ENCODE results near the gene GRIN2D. TPM values are rescaled to one million over a fixed set of nuclear protein-coding genes. Genes with fewer than 3 reads are reported as not detected.

Gene GRIN2D
- 3.3 and 3.6 TPM in 2 replicates for polyA plus RNA-seq (2013)

DNA sequence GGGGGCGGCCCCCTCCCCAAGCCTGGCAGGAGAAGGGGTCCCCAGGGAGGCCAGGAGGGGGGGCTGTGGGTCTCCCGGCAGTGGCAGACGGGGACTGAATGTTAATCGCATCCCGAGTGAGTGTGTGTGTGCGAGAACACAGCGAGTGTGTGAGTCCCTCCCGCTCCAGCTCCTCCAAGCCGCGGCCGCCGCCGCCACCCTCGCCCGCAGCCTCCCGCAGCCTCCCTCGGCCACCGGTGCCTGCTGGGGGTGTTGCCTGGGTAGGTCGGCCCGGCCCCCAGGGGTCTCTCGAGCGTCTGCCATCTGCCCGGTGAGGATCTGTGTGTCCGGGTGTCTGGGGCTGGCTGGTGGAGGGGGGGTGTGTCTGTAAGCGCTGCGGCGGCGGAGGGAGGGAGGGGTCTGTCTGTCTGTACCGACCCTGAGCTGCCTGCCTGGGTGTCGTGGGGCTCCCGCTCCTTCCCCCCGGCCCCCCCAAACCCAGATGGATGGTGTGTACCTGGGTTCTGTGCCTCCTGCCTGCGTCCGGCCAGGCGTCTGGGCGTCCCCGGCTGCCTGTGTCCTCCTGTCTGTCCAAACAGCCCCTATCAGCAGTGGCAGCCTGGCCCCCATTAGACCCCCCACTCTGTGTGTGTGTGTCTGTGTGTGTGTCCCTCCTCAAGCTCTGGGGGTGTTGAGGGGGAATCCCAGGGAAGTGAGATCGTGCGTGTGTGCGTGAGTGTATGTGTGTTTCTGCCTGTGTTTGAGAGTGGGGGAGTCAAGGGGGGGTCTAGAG is at the start of gene GRIN2D:
GRIN2D (plus strand) TSS at position 110 of the 772 bp plus-strand sequence. CDS start 4,725 bp downstream, outside the sequence.
- Histone ChIP-seq H2BK5ac (ENCODE audit: low read depth, low read length, poor library complexity) (no peak within 1 kb of the TSS), H2BK12ac (ENCODE audit: low read length) (peak within 1 kb of the TSS; percentile 51), H3K4me3 (ENCODE audit: low read depth, low read length) (peak within 1 kb of the TSS; percentile 51), H3K79me1 (ENCODE audit: low read length) (peaks cover 31% of the 10 kb centered on the region), H3K79me2 (ENCODE audit: control insufficient read depth, insufficient read depth, low read length, poor library complexity) (peaks cover 20% of the 10 kb centered on the region), H3K4me2 (ENCODE audit: low read length) (peak within 1 kb of the TSS; percentile 84), H3K9ac (ENCODE audit: low read length) (no peak within 1 kb of the TSS), H2AK5ac (ENCODE audit: low read length) (peak within 1 kb of the TSS; percentile 58), H2BK120ac (ENCODE audit: insufficient read depth, low read length, poor library complexity) (peak within 1 kb of the TSS; percentile 75), H3K9me3 (ENCODE audit: insufficient read depth, low read depth, low read length) (peaks cover 2% of the 10 kb centered on the region), H3K36me3 (ENCODE audit: control insufficient read depth in 1 of 2, insufficient read depth in 2 of 2, low read length in 2 of 2) (peaks cover 6 to 8% of the 10 kb centered on the region in 2 experiments), H3K27me3 (ENCODE audit: insufficient read depth, low read length) (peaks cover 18% of the 10 kb centered on the region), H3K18ac (ENCODE audit: low read length) (peak within 1 kb of the TSS; percentile 63), H3K4me1 (ENCODE audit: control insufficient read depth in 1 of 2, insufficient read depth in 2 of 2, low read length in 2 of 2) (peaks cover 18 to 32% of the 10 kb centered on the region in 2 experiments), H2AFZ (ENCODE audit: insufficient read depth, low read length, poor library complexity) (peak within 1 kb of the TSS; percentile 42), H3K4ac (ENCODE audit: low read depth, low read length) (peak within 1 kb of the TSS; percentile 21), H4K8ac (ENCODE audit: low read depth, low read length) (peak within 1 kb of the TSS; percentile 44), H3K14ac (ENCODE audit: low read length) (peak within 1 kb of the TSS; percentile 83), H4K91ac (ENCODE audit: low read depth, low read length) (peak within 1 kb of the TSS; percentile 45), H3K23ac (ENCODE audit: low read length) (no peak within 1 kb of the TSS), H3K27ac (ENCODE audit: low read depth, low read length) (peak within 1 kb of the TSS; percentile 2), H4K12ac (ENCODE audit: low read depth, low read length) (peak within 1 kb of the TSS; percentile 72)
- WGBS (ENCODE audit: extremely low coverage, insufficient coverage, insufficient read length), result no CpG with 5 or more reads among the region's 40 CpGs
- DNase-seq, result peak; percentile 59 to 74

DNA sequence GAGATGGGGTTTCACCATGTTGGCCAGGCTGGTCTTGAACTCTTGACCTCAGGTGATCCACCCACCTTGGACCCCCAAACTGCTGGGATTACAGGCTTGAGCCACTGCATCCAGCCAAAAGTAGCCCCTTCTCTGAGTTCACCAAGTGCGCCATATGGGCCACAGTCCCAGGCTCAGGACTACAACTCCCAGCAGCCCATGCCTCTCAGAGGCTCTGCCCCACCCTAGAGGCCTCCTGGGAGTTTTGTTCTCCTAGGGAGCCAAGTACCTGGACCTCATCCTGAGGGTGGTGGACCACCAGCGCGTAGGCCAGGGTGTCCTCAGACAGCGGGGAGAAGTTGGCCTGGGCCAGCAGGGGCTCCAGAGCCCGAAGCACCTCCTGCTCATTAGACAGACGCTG is 48.6 kb upstream of the GRIN2D start:
- H2AFZ ChIP-seq (ENCODE audit: insufficient read depth, low read length, poor library complexity), result no peak overlapping the region
- H3K79me1 ChIP-seq (ENCODE audit: low read length), result peaks cover 1% of the 10 kb centered on the region
- no peak for DNase-seq
- H3K27ac ChIP-seq (ENCODE audit: low read depth, low read length), result no peak overlapping the region
- no peak overlapping the region for H3K9ac ChIP-seq (ENCODE audit: low read length)
- H3K79me2 ChIP-seq (ENCODE audit: control insufficient read depth, insufficient read depth, low read length, poor library complexity), result no peaks in the 10 kb centered on the region
- H3K4me1 ChIP-seq (ENCODE audit: control insufficient read depth in 1 of 2, insufficient read depth in 2 of 2, low read length in 2 of 2), result no peaks in the 10 kb centered on the region
- H4K8ac ChIP-seq (ENCODE audit: low read depth, low read length), result peak overlapping the region; percentile 42
- no peaks in the 10 kb centered on the region for H3K36me3 ChIP-seq (ENCODE audit: control insufficient read depth in 1 of 2, insufficient read depth in 2 of 2, low read length in 2 of 2)
- no peak overlapping the region for H3K4ac ChIP-seq (ENCODE audit: low read depth, low read length)
- peaks cover 2% of the 10 kb centered on the region for H3K9me3 ChIP-seq (ENCODE audit: insufficient read depth, low read depth, low read length)
- H3K27me3 ChIP-seq (ENCODE audit: insufficient read depth, low read length), result no peaks in the 10 kb centered on the region
- no peak overlapping the region for H4K91ac ChIP-seq (ENCODE audit: low read depth, low read length)
- H3K4me3 ChIP-seq (ENCODE audit: low read depth, low read length), result no peak overlapping the region
- H2AK5ac ChIP-seq (ENCODE audit: low read length), result no peak overlapping the region
- H2BK12ac ChIP-seq (ENCODE audit: low read length), result no peak overlapping the region
- no peak overlapping the region for H3K4me2 ChIP-seq (ENCODE audit: low read length)
- no peak overlapping the region for H3K23ac ChIP-seq (ENCODE audit: low read length)
- no peak overlapping the region for H2BK120ac ChIP-seq (ENCODE audit: insufficient read depth, low read length, poor library complexity)
- H2BK5ac ChIP-seq (ENCODE audit: low read depth, low read length, poor library complexity), result no peak overlapping the region
- no peak overlapping the region for H3K14ac ChIP-seq (ENCODE audit: low read length)
- no peak overlapping the region for H3K18ac ChIP-seq (ENCODE audit: low read length)
- WGBS (ENCODE audit: extremely low coverage, insufficient coverage, insufficient read length), result no CpG with 5 or more reads among the region's 6 CpGs
- H4K12ac ChIP-seq (ENCODE audit: low read depth, low read length), result no peak overlapping the region

DNA sequence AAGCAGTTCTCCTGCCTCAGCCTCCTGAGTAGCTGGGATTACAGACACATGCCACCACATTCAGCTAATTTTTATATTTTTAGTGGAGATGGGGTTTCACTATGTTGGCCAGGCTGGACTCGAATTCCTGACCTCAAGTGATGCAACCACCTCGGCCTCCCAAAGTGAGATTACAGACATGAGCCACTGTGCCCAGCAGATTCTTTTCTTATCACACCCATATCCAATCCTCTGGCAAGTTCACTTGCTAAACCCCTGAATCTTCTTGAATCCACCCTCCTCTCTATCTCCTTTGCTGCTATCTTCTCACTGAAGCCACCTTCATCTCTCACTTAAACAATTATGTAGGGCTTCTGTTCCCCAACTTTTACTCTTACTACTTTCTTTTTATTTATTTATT is 47.3 kb upstream of the GRIN2D start:
- no CpG with 5 or more reads among the region's 2 CpGs for WGBS (ENCODE audit: extremely low coverage, insufficient coverage, insufficient read length)
- no peak overlapping the region for H3K23ac ChIP-seq (ENCODE audit: low read length)
- H3K4me2 ChIP-seq (ENCODE audit: low read length), result no peak overlapping the region
- H3K79me1 ChIP-seq (ENCODE audit: low read length), result peaks cover 1% of the 10 kb centered on the region
- peak; percentile 59 to 82 for DNase-seq
- H3K14ac ChIP-seq (ENCODE audit: low read length), result no peak overlapping the region
- H2BK120ac ChIP-seq (ENCODE audit: insufficient read depth, low read length, poor library complexity), result no peak overlapping the region
- no peaks in the 10 kb centered on the region for H3K36me3 ChIP-seq (ENCODE audit: control insufficient read depth in 1 of 2, insufficient read depth in 2 of 2, low read length in 2 of 2)
- H4K12ac ChIP-seq (ENCODE audit: low read depth, low read length), result no peak overlapping the region
- no peak overlapping the region for H2BK12ac ChIP-seq (ENCODE audit: low read length)
- no peak overlapping the region for H3K4ac ChIP-seq (ENCODE audit: low read depth, low read length)
- H3K4me1 ChIP-seq (ENCODE audit: control insufficient read depth in 1 of 2, insufficient read depth in 2 of 2, low read length in 2 of 2), result no peaks in the 10 kb centered on the region
- H3K27ac ChIP-seq (ENCODE audit: low read depth, low read length), result no peak overlapping the region
- no peaks in the 10 kb centered on the region for H3K9me3 ChIP-seq (ENCODE audit: insufficient read depth, low read depth, low read length)
- H2BK5ac ChIP-seq (ENCODE audit: low read depth, low read length, poor library complexity), result no peak overlapping the region
- no peak overlapping the region for H3K4me3 ChIP-seq (ENCODE audit: low read depth, low read length)
- no peaks in the 10 kb centered on the region for H3K27me3 ChIP-seq (ENCODE audit: insufficient read depth, low read length)
- H2AK5ac ChIP-seq (ENCODE audit: low read length), result no peak overlapping the region
- no peak overlapping the region for H3K9ac ChIP-seq (ENCODE audit: low read length)
- H3K79me2 ChIP-seq (ENCODE audit: control insufficient read depth, insufficient read depth, low read length, poor library complexity), result no peaks in the 10 kb centered on the region
- no peak overlapping the region for H4K91ac ChIP-seq (ENCODE audit: low read depth, low read length)
- H3K18ac ChIP-seq (ENCODE audit: low read length), result no peak overlapping the region
- no peak overlapping the region for H4K8ac ChIP-seq (ENCODE audit: low read depth, low read length)
- no peak overlapping the region for H2AFZ ChIP-seq (ENCODE audit: insufficient read depth, low read length, poor library complexity)

- Histone ChIP-seq H3K4me1 (ENCODE audit: control insufficient read depth in 1 of 2, insufficient read depth in 2 of 2, low read length in 2 of 2) (no peaks in the 10 kb centered on the region), H4K8ac (ENCODE audit: low read depth, low read length) (no peak overlapping the region), H2AFZ (ENCODE audit: insufficient read depth, low read length, poor library complexity) (no peak overlapping the region), H4K91ac (ENCODE audit: low read depth, low read length) (no peak overlapping the region), H2BK5ac (ENCODE audit: low read depth, low read length, poor library complexity) (no peak overlapping the region), H3K18ac (ENCODE audit: low read length) (no peak overlapping the region), H3K79me2 (ENCODE audit: control insufficient read depth, insufficient read depth, low read length, poor library complexity) (no peaks in the 10 kb centered on the region), H3K4me2 (ENCODE audit: low read length) (no peak overlapping the region), H2BK120ac (ENCODE audit: insufficient read depth, low read length, poor library complexity) (no peak overlapping the region), H4K12ac (ENCODE audit: low read depth, low read length) (no peak overlapping the region), H3K27ac (ENCODE audit: low read depth, low read length) (no peak overlapping the region), H3K4ac (ENCODE audit: low read depth, low read length) (no peak overlapping the region), H3K9ac (ENCODE audit: low read length) (no peak overlapping the region), H2AK5ac (ENCODE audit: low read length) (no peak overlapping the region), H3K4me3 (ENCODE audit: low read depth, low read length) (no peak overlapping the region), H3K14ac (ENCODE audit: low read length) (no peak overlapping the region), H3K23ac (ENCODE audit: low read length) (no peak overlapping the region), H3K9me3 (ENCODE audit: insufficient read depth, low read depth, low read length) (no peaks in the 10 kb centered on the region), H2BK12ac (ENCODE audit: low read length) (no peak overlapping the region), H3K79me1 (ENCODE audit: low read length) (no peaks in the 10 kb centered on the region), H3K36me3 (ENCODE audit: control insufficient read depth in 1 of 2, insufficient read depth in 2 of 2, low read length in 2 of 2) (no peaks in the 10 kb centered on the region), H3K27me3 (ENCODE audit: insufficient read depth, low read length) (no peaks in the 10 kb centered on the region)
- no peak for DNase-seq
- no CpG with 5 or more reads among the region's 5 CpGs for WGBS (ENCODE audit: extremely low coverage, insufficient coverage, insufficient read length)
These were observed 45.4 kb upstream of the GRIN2D start for GRCh38 chr19:48348045-48348444.
